Endothelial cell of umbilical vein (primary cell): ENCODE data around the gene CCDC159.

Experiments used
- CTCF ChIP-seq, 2 donors: IDR thresholded peaks; 1 replicate in 1 of 2; 2 replicates in 1 of 2; pipeline ENCODE4 v1.5.1; 2011; ENCODE audit warnings: low read length in 2 of 2, mild to moderate bottlenecking in 2 of 2, moderate library complexity in 2 of 2, control low read depth in 1 of 2, inconsistent platforms in 1 of 2, low read depth in 1 of 2; ENCODE audit not compliant: insufficient read depth in 1 of 2; ENCODE audit errors: extremely low read depth in 1 of 2
- EZH2 ChIP-seq: IDR thresholded peaks from 2 replicates; pipeline ENCODE4 v1.6.1; 2012; ENCODE audit warnings: borderline replicate concordance, low read depth, mild to moderate bottlenecking, moderate library complexity, low read length, inconsistent platforms; ENCODE audit not compliant: severe bottlenecking
- GATA2 ChIP-seq: IDR thresholded peaks from 2 replicates; pipeline ENCODE4 v1.7.0; 2011; ENCODE audit warnings: low read depth, mild to moderate bottlenecking, moderate library complexity, mixed read lengths, low read length; ENCODE audit not compliant: insufficient read length, insufficient read depth
- JUN ChIP-seq: IDR thresholded peaks from 2 replicates; pipeline ENCODE4 v1.6.1; 2011; ENCODE audit warnings: borderline replicate concordance, low read depth; ENCODE audit not compliant: insufficient read length, insufficient read depth
- MAX ChIP-seq: IDR thresholded peaks from 2 replicates; pipeline ENCODE4 v1.6.1; 2011; ENCODE audit not compliant: insufficient read depth, insufficient read length
- MYC ChIP-seq: IDR thresholded peaks from one replicate; pipeline ENCODE4 v1.6.1; 2011; ENCODE audit warnings: mild to moderate bottlenecking, low read depth, low read length
- POLR2A ChIP-seq: IDR thresholded peaks from 2 replicates; pipeline ENCODE4 v1.6.1; 2012; ENCODE audit warnings: low read depth, mild to moderate bottlenecking, control low read depth, low read length
- POLR2AphosphoS5 ChIP-seq: IDR thresholded peaks from 2 replicates; pipeline ENCODE4 v1.6.1; 2012; ENCODE audit warnings: low read depth, mild to moderate bottlenecking, control low read depth, low read length, moderate library complexity; ENCODE audit not compliant: insufficient read depth

GRCh38 chr19:11390359-11390758 lies 44.0 kb downstream of the CCDC159 start:
- TF ChIP-seq CTCF (IDR thresholded peaks at IDR 0.05; ENCODE audit: extremely low read depth in 1 of 2, insufficient read depth in 1 of 2, low read depth in 1 of 2, low read length in 2 of 2) (no peak), JUN (no peak), POLR2A (no peak), POLR2AphosphoS5 (no peak), MAX (no peak), GATA2 (no peak), EZH2 (no peak), MYC (no peak)
